HepG2 (cell line): ENCODE results near the gene CACNB4. TPM values are rescaled to one million over a fixed set of nuclear protein-coding genes. Genes with fewer than 3 reads are reported as not detected.

ENCODE experiments used
- DDIT3 ChIP-seq: sonication (generic); formaldehyde crosslinking; IDR thresholded peaks from 2 replicates; pipeline ENCODE4 v1.4.0; 2020; ENCODE audit warnings: mild to moderate bottlenecking, missing genetic modification reagents
- DNMT3B ChIP-seq: conservative IDR thresholded peaks from 2 replicates; pipeline ENCODE4 v1.6.1; 2016; ENCODE audit warnings: missing biosample characterization, control low read depth
- FOXA3 ChIP-seq: IDR thresholded peaks from 2 replicates; pipeline ENCODE4 v1.6.1; 2016; ENCODE audit warnings: missing genetic modification reagents, missing compliant biosample characterization
- FOXO1 ChIP-seq: sonication (generic); formaldehyde crosslinking; IDR thresholded peaks from 2 replicates; pipeline ENCODE4 v1.4.0; 2020; ENCODE audit warnings: missing genetic modification reagents
- FOXP1 ChIP-seq, 2 experiments: fragments of 450-650 bp in 1 of 2; IDR thresholded peaks; 2 replicates each; pipeline ENCODE4 v1.6.1; 2017 to 2018; ENCODE audit warnings: antibody characterized with exemption in 1 of 2
- GATAD2A ChIP-seq: IDR thresholded peaks from 2 replicates; pipeline ENCODE4 v1.6.1; 2016
- HES4 ChIP-seq: sonication (generic); formaldehyde crosslinking; IDR thresholded peaks from 2 replicates; pipeline ENCODE4 v1.9.0; 2021; ENCODE audit warnings: mild to moderate bottlenecking, missing genetic modification reagents, borderline replicate concordance
- KMT2A ChIP-seq: sonication (generic); formaldehyde crosslinking; IDR thresholded peaks from 2 replicates; pipeline ENCODE4 v1.4.0; 2020; ENCODE audit warnings: missing genetic modification reagents
- MEIS2 ChIP-seq: sonication (generic); formaldehyde crosslinking; IDR thresholded peaks from 2 replicates; pipeline ENCODE4 v1.9.0; 2021; ENCODE audit warnings: mild to moderate bottlenecking, missing genetic modification reagents
- MTERF4 ChIP-seq: sonication (generic); formaldehyde crosslinking; IDR thresholded peaks from 2 replicates; pipeline ENCODE4 v1.8.0; 2023; ENCODE audit warnings: mild to moderate bottlenecking, missing genetic modification reagents
- NFIC ChIP-seq: IDR thresholded peaks from 2 replicates; pipeline ENCODE4 v1.6.1; 2012; ENCODE audit warnings: mild to moderate bottlenecking, low read length, inconsistent platforms
- NFKB2 ChIP-seq: sonication (generic); formaldehyde crosslinking; IDR thresholded peaks from 2 replicates; pipeline ENCODE4 v1.4.0; 2020; ENCODE audit warnings: missing genetic modification reagents, borderline replicate concordance
- PTBP1 ChIP-seq: fragments of 200-400 bp; formaldehyde crosslinking; IDR thresholded peaks from 2 replicates; pipeline ENCODE4 v1.6.1; 2018; ENCODE audit warnings: low read length, low read depth; ENCODE audit not compliant: poor library complexity, severe bottlenecking
- RBAK ChIP-seq: sonication (generic); formaldehyde crosslinking; IDR thresholded peaks from 2 replicates; pipeline ENCODE4 v1.5.1; 2020; ENCODE audit warnings: mild to moderate bottlenecking, missing genetic modification reagents
- SP5 ChIP-seq: IDR thresholded peaks from 2 replicates; pipeline ENCODE4 v1.6.1; 2016; ENCODE audit warnings: low read depth, borderline replicate concordance
- THAP11 ChIP-seq: IDR thresholded peaks from 2 replicates; pipeline ENCODE4 v1.6.1; 2016; ENCODE audit warnings: missing biosample characterization, missing genetic modification reagents
- ZFP62 ChIP-seq: sonication (generic); formaldehyde crosslinking; IDR thresholded peaks from 2 replicates; pipeline ENCODE4 v1.4.0; 2020; ENCODE audit warnings: missing genetic modification reagents
- ZKSCAN8 ChIP-seq: IDR thresholded peaks from 2 replicates; pipeline ENCODE4 v1.6.1; 2016; ENCODE audit warnings: borderline replicate concordance, missing genetic modification reagents, missing compliant biosample characterization
- ZNF260 ChIP-seq: sonication (generic); formaldehyde crosslinking; IDR thresholded peaks from 2 replicates; pipeline ENCODE4 v1.4.0; 2020; ENCODE audit warnings: missing genetic modification reagents, low read depth, mild to moderate bottlenecking, borderline replicate concordance
- ZNF496 ChIP-seq: sonication (generic); formaldehyde crosslinking; IDR thresholded peaks from 2 replicates; pipeline ENCODE4 v1.8.1; 2023; ENCODE audit warnings: mild to moderate bottlenecking, moderate library complexity, missing genetic modification reagents; ENCODE audit not compliant: insufficient replicate concordance
- ZNF569 ChIP-seq: sonication (generic); formaldehyde crosslinking; IDR thresholded peaks from 2 replicates; pipeline ENCODE4 v1.5.0; 2020; ENCODE audit warnings: mild to moderate bottlenecking, missing genetic modification reagents, moderate library complexity, borderline replicate concordance
- ZNF577 ChIP-seq: sonication (generic); formaldehyde crosslinking; IDR thresholded peaks from 2 replicates; pipeline ENCODE4 v1.4.0; 2020; ENCODE audit warnings: mild to moderate bottlenecking, low read depth, missing genetic modification reagents, borderline replicate concordance
- ZNF672 ChIP-seq: sonication (generic); formaldehyde crosslinking; IDR thresholded peaks from 2 replicates; pipeline ENCODE4 v1.8.1; 2022; ENCODE audit warnings: missing genetic modification reagents
- ZSCAN29 ChIP-seq: sonication (generic); formaldehyde crosslinking; conservative IDR thresholded peaks from 2 replicates; pipeline ENCODE4 v1.4.0; 2020; ENCODE audit warnings: mild to moderate bottlenecking, missing genetic modification reagents
- polyA plus RNA-seq, 8 experiments: library from polyadenylated mRNA; depleted of rRNA in 3 of 8; stranded (reverse) in 7 of 8; unstranded in 1 of 8; fragments of >200 nt; fragmentation: Illumina TruSeq in 4 of 8; extraction: Trizol in 4 of 8; gene quantifications; 2 replicates each; pipeline versions ENCODE4 v1.2.1 to v1.2.3, GENCODE V29; 2011 to 2016; ENCODE audit warnings: low read depth in 4 of 8, missing spikeins in 1 of 8, mixed read lengths in 1 of 8; ENCODE audit not compliant: insufficient read depth in 1 of 8
- total RNA-seq, 5 experiments: library from RNA; depleted of rRNA; stranded (reverse); fragments of >200 nt; fragmentation: Illumina TruSeq; extraction: Trizol; gene quantifications; 2 replicates each; pipeline ENCODE4 v1.2.3, GENCODE V29; 2016; ENCODE audit warnings: low read depth in 1 of 5
- TF ChIP-seq, protein P1 (sequence below), 2 experiments: fragments of 450-650 bp in 1 of 2; sonication (generic) in 1 of 2; formaldehyde crosslinking; IDR thresholded peaks; 2 replicates each; pipeline versions ENCODE4 v1.5.0 to v1.8.0; 2020 to 2022; ENCODE audit warnings: mild to moderate bottlenecking in 1 of 2, missing genetic modification reagents in 1 of 2
- TF ChIP-seq, protein P2 (sequence below): sonication (generic); formaldehyde crosslinking; IDR thresholded peaks from 2 replicates; pipeline ENCODE4 v1.4.0; 2020; ENCODE audit warnings: missing genetic modification reagents
- TF ChIP-seq, protein P3 (sequence below): IDR thresholded peaks from 2 replicates; pipeline ENCODE4 v1.6.1; 2016; ENCODE audit warnings: low read depth, borderline replicate concordance

The CACNB4 gene
- total and polyA plus RNA-seq, 2 of the 13 experiments (the other 11 are each of a cell fraction or from before 2014, with no cell fraction given): 5.1 to 14.3 TPM

- TF ChIP-seq, protein P1, sequence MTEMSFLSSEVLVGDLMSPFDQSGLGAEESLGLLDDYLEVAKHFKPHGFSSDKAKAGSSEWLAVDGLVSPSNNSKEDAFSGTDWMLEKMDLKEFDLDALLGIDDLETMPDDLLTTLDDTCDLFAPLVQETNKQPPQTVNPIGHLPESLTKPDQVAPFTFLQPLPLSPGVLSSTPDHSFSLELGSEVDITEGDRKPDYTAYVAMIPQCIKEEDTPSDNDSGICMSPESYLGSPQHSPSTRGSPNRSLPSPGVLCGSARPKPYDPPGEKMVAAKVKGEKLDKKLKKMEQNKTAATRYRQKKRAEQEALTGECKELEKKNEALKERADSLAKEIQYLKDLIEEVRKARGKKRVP (CRISPR knock-in tag; IDR thresholded peaks at IDR 0.05): peak in 1 of 2 experiments; percentile 31; a peak in 1 of 4 replicates
- no peak for TF ChIP-seq SP5 (CRISPR knock-in tag)
- no peak for TF ChIP-seq KMT2A (CRISPR knock-in tag)
- no peak for TF ChIP-seq ZNF496 (CRISPR knock-in tag)
- no peak for TF ChIP-seq RBAK
- TF ChIP-seq MTERF4 (CRISPR knock-in tag): no peak
- no peak for TF ChIP-seq NFIC
- TF ChIP-seq ZSCAN29 (CRISPR knock-in tag): no peak
- TF ChIP-seq DNMT3B (CRISPR knock-in tag): no peak
- TF ChIP-seq, protein P2, sequence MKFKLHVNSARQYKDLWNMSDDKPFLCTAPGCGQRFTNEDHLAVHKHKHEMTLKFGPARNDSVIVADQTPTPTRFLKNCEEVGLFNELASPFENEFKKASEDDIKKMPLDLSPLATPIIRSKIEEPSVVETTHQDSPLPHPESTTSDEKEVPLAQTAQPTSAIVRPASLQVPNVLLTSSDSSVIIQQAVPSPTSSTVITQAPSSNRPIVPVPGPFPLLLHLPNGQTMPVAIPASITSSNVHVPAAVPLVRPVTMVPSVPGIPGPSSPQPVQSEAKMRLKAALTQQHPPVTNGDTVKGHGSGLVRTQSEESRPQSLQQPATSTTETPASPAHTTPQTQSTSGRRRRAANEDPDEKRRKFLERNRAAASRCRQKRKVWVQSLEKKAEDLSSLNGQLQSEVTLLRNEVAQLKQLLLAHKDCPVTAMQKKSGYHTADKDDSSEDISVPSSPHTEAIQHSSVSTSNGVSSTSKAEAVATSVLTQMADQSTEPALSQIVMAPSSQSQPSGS (CRISPR knock-in tag): 0 out of 2 replicates have a peak, but pooled peaks have one; percentile 24
- peak; percentile 57 for TF ChIP-seq GATAD2A (CRISPR knock-in tag)
- TF ChIP-seq ZNF260: no peak
- no peak for TF ChIP-seq HES4 (CRISPR knock-in tag)
- TF ChIP-seq NFKB2 (CRISPR knock-in tag): no peak
- no peak for TF ChIP-seq ZNF577 (CRISPR knock-in tag)
- 0 out of 2 replicates have a peak, but pooled peaks have one; percentile 6 for TF ChIP-seq FOXA3
- TF ChIP-seq ZFP62: no peak
- no peak for TF ChIP-seq PTBP1
- TF ChIP-seq DDIT3: no peak
- TF ChIP-seq, protein P3, sequence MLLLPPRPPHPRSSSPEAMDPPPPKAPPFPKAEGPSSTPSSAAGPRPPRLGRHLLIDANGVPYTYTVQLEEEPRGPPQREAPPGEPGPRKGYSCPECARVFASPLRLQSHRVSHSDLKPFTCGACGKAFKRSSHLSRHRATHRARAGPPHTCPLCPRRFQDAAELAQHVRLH (CRISPR knock-in tag): no peak
- no peak for TF ChIP-seq MEIS2 (CRISPR knock-in tag)
- no peak for TF ChIP-seq FOXP1 (IDR thresholded peaks at IDR 0.05)
- no peak for TF ChIP-seq FOXP1 (CRISPR knock-in tag; IDR thresholded peaks at IDR 0.05)
- TF ChIP-seq ZNF672 (CRISPR knock-in tag): no peak
- TF ChIP-seq FOXO1 (CRISPR knock-in tag): no peak
- no peak for TF ChIP-seq ZNF569
- TF ChIP-seq THAP11: 0 out of 2 replicates have a peak, but pooled peaks have one; percentile 13
- TF ChIP-seq ZKSCAN8 (CRISPR knock-in tag): no peak
Measured at GRCh38 chr2:152097290-152097800, 1.5 kb downstream of the CACNB4 start (continued).
